ENCODE results near the gene ARL15. TPM values are rescaled to one million over a fixed set of nuclear protein-coding genes. Genes with fewer than 3 reads are reported as not detected.

The ARL15 gene
- total RNA-seq, 1 experiment from 2014 or later: 18.3 TPM

DNA sequence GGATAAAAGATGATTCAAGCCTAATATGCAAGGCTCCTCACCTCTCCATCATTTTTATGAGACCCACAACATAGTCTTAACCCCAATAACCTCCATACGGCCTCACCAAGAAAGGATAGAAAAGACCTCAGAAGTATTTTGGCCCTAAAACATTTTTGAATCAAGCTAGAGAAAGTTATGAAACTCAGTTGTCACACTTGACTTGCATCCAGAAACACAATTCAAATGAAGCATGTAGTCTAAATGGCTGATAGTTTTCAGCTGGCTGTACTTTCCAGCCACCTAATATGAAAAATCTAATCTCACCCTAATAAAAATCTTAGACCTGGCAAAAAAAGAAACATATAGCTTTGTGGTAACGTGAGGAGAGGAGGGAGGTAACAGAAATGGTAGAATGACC lies 116.1 kb downstream of the ARL15 start:
- Histone ChIP-seq H3K27me3 (replicated peaks; ENCODE audit: insufficient read depth, low read depth, low read length, poor library complexity) (no peaks in the 10 kb centered on the region), H3K27ac (ENCODE audit: low read depth, low read length, poor library complexity, severe bottlenecking) (no peak overlapping the region), H3K9me3 (ENCODE audit: low read depth, low read length, poor library complexity, severe bottlenecking) (no peaks in the 10 kb centered on the region), H3K4me1 (ENCODE audit: insufficient read depth, low read length, poor library complexity, severe bottlenecking) (no peaks in the 10 kb centered on the region), H3K4me3 (ENCODE audit: low read depth, low read length, poor library complexity, severe bottlenecking) (no peak overlapping the region), H3K36me3 (ENCODE audit: insufficient read depth, low read length, poor library complexity, severe bottlenecking) (no peaks in the 10 kb centered on the region)
- TF ChIP-seq, protein P1, sequence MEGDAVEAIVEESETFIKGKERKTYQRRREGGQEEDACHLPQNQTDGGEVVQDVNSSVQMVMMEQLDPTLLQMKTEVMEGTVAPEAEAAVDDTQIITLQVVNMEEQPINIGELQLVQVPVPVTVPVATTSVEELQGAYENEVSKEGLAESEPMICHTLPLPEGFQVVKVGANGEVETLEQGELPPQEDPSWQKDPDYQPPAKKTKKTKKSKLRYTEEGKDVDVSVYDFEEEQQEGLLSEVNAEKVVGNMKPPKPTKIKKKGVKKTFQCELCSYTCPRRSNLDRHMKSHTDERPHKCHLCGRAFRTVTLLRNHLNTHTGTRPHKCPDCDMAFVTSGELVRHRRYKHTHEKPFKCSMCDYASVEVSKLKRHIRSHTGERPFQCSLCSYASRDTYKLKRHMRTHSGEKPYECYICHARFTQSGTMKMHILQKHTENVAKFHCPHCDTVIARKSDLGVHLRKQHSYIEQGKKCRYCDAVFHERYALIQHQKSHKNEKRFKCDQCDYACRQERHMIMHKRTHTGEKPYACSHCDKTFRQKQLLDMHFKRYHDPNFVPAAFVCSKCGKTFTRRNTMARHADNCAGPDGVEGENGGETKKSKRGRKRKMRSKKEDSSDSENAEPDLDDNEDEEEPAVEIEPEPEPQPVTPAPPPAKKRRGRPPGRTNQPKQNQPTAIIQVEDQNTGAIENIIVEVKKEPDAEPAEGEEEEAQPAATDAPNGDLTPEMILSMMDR (conservative IDR thresholded peaks at IDR 0.05; ENCODE audit: low read depth, low read length): no peak
- TF ChIP-seq EZH2 (IDR thresholded peaks at IDR 0.05; ENCODE audit: borderline replicate concordance, low read depth, low read length, poor library complexity, severe bottlenecking): no peak
- intact Hi-C loops (cut with micrococcal nuclease; ENCODE audit: unreplicated experiment): no loop called here
- no TSS peak for BruUV-seq (replicated peaks)
- POLR2A ChIA-PET (ENCODE audit: low non-redundant PET): no interaction called here
- DNase-seq (ENCODE audit: low spot score): no peak
- CTCF ChIA-PET: no interaction called here

DNA sequence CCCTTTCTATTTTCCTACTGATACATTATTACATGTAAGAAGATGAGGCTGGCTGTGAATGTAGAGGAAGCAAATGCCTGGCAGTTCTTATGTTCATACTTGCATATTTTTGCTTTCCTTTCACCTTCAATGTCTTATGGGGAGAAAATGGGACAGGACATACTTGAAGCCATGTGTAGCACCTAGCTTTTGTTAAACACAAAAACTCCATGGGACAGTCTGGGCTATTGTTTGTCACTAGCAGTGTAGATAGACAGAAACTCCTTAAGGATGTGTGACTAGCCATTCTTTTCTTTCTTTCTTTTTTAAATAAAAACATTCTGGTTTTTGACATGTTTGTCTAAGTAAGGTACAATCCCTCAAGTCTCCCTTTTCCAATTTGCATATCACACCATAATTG lies 122.7 kb downstream of the ARL15 start:
- no peak for DNase-seq (ENCODE audit: low spot score)
- Histone ChIP-seq H3K36me3 (ENCODE audit: insufficient read depth, low read length, poor library complexity, severe bottlenecking) (no peaks in the 10 kb centered on the region), H3K4me1 (ENCODE audit: insufficient read depth, low read length, poor library complexity, severe bottlenecking) (no peaks in the 10 kb centered on the region), H3K27ac (ENCODE audit: low read depth, low read length, poor library complexity, severe bottlenecking) (no peak overlapping the region), H3K9me3 (ENCODE audit: low read depth, low read length, poor library complexity, severe bottlenecking) (no peaks in the 10 kb centered on the region), H3K4me3 (ENCODE audit: low read depth, low read length, poor library complexity, severe bottlenecking) (no peak overlapping the region), H3K27me3 (replicated peaks; ENCODE audit: insufficient read depth, low read depth, low read length, poor library complexity) (no peaks in the 10 kb centered on the region)
- no TSS peak for BruUV-seq (replicated peaks)
- intact Hi-C loops (cut with micrococcal nuclease; ENCODE audit: unreplicated experiment): no loop called here
- CTCF ChIA-PET: no interaction called here
- TF ChIP-seq EZH2 (IDR thresholded peaks at IDR 0.05; ENCODE audit: borderline replicate concordance, low read depth, low read length, poor library complexity, severe bottlenecking): no peak
- TF ChIP-seq, protein P1 (conservative IDR thresholded peaks at IDR 0.05; ENCODE audit: low read depth, low read length): no peak
- POLR2A ChIA-PET (ENCODE audit: low non-redundant PET): no interaction called here

DNA sequence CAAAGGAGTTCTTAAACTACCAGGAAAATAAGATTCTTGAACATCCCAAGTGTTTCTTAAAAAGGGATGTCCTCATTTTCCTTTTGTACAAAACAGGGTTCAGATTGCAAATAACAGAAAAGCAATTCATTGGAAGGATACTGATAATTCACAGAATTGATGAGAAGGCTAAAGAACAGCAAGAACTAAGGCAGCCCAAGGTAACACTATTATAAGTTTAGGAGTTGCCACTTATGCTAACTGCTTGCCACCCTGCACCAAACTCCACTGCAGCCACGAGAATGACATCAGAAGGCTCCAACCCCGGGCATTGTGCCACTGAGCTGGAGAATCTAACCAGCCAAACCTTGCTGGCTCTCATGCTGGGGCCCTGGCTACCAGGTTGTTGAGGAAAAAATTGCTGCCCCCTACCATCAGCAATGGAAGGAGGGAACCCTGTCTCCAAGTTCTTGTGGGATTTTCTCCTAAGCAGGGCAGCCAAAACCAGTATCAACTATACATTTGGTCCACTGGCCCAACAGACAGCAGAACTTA lies 123.4 kb downstream of the ARL15 start:
- BruUV-seq (replicated peaks): no TSS peak
- no peak for TF ChIP-seq EZH2 (IDR thresholded peaks at IDR 0.05; ENCODE audit: borderline replicate concordance, low read depth, low read length, poor library complexity, severe bottlenecking)
- TF ChIP-seq, protein P1 (conservative IDR thresholded peaks at IDR 0.05; ENCODE audit: low read depth, low read length): no peak
- ChIA-PET CTCF (no interaction called here), POLR2A (ENCODE audit: low non-redundant PET) (no interaction called here)
- Histone ChIP-seq H3K4me1 (ENCODE audit: insufficient read depth, low read length, poor library complexity, severe bottlenecking) (no peaks in the 10 kb centered on the region), H3K27ac (ENCODE audit: low read depth, low read length, poor library complexity, severe bottlenecking) (no peak overlapping the region), H3K4me3 (ENCODE audit: low read depth, low read length, poor library complexity, severe bottlenecking) (no peak overlapping the region), H3K27me3 (replicated peaks; ENCODE audit: insufficient read depth, low read depth, low read length, poor library complexity) (no peaks in the 10 kb centered on the region), H3K36me3 (ENCODE audit: insufficient read depth, low read length, poor library complexity, severe bottlenecking) (no peaks in the 10 kb centered on the region), H3K9me3 (ENCODE audit: low read depth, low read length, poor library complexity, severe bottlenecking) (no peaks in the 10 kb centered on the region)
- DNase-seq (ENCODE audit: low spot score): no peak
- intact Hi-C loops (cut with micrococcal nuclease; ENCODE audit: unreplicated experiment): no loop called here
